Measurements from ENCODE around the gene RARB.

RARB gene

GRCh38 chr3:25572336-25572735 is 144.3 kb downstream of the RARB start:
- no peak for TF ChIP-seq CTCF (conservative IDR thresholded peaks at IDR 0.05; ENCODE audit: low read depth, low read length)
- DNase-seq (ENCODE audit: low read depth) = no peak
- H3K4me3 ChIP-seq (ENCODE audit: low read length) = no peak overlapping the region

- H3K4me3 ChIP-seq (ENCODE audit: low read length) = no peak overlapping the region
- no peak for TF ChIP-seq CTCF (conservative IDR thresholded peaks at IDR 0.05; ENCODE audit: low read depth, low read length)
- DNase-seq (ENCODE audit: low read depth) = no peak
Observed at GRCh38 chr3:25572919-25573385, 144.9 kb downstream of the RARB start.

GRCh38 chr3:25573386-25574171 is 145.5 kb downstream of the RARB start:
- DNase-seq (ENCODE audit: low read depth) = no peak
- H3K4me3 ChIP-seq (ENCODE audit: low read length) = no peak overlapping the region
- no peak for TF ChIP-seq CTCF (conservative IDR thresholded peaks at IDR 0.05; ENCODE audit: low read depth, low read length)

- DNase-seq (ENCODE audit: low read depth) = no peak
- no peak for TF ChIP-seq CTCF (conservative IDR thresholded peaks at IDR 0.05; ENCODE audit: low read depth, low read length)
- H3K4me3 ChIP-seq (ENCODE audit: low read length) = no peak overlapping the region
Observed at GRCh38 chr3:25574172-25574765, 146.2 kb downstream of the RARB start.

- DNase-seq (ENCODE audit: low read depth) = no peak
- H3K4me3 ChIP-seq (ENCODE audit: low read length) = no peak overlapping the region
- TF ChIP-seq CTCF (conservative IDR thresholded peaks at IDR 0.05; ENCODE audit: low read depth, low read length) = no peak
Observed at GRCh38 chr3:25575001-25575400, 146.9 kb downstream of the RARB start.

- H3K4me3 ChIP-seq (ENCODE audit: low read length) = no peak overlapping the region
- no peak for DNase-seq (ENCODE audit: low read depth)
- TF ChIP-seq CTCF (conservative IDR thresholded peaks at IDR 0.05; ENCODE audit: low read depth, low read length) = no peak
Observed at GRCh38 chr3:25576146-25576545, 148.1 kb downstream of the RARB start.
